CD4-positive, CD25-positive, alpha-beta regulatory T cell (primary cell): ENCODE data around the gene PTOV1. TPM values are rescaled to one million over a fixed set of nuclear protein-coding genes. Genes with fewer than 3 reads are reported as not detected.
A peak's percentile ranks its signal among the peaks of the same experiment; 100 is the strongest.
"Not testable (repeated sequence)": the region's sequence is repeated elsewhere in the genome, so short reads cannot be mapped to it uniquely, and the experiment has no call there.

Source experiments
- ATAC-seq, 2 donors: fragments of 150-1000 bp; cut with Tn5 transposase; one replicate each; pipeline ENCODE4 v1.10.0; 2021; ENCODE audit warnings: low read depth in 2 of 2, moderate number of reproducible peaks in 2 of 2, moderate library complexity in 1 of 2
- DNase-seq, 3 donors: peaks; one replicate each; pipeline versions ENCODE4 v3.0.0 to v3.0.0-alpha.2; 2012 to 2022; ENCODE audit warnings: mixed read lengths in 1 of 3
- H3K27ac ChIP-seq: one replicate; pipeline ENCODE4 v1.7.0; 2013; ENCODE audit warnings: mild to moderate bottlenecking, low read length; ENCODE audit not compliant: insufficient read depth, poor library complexity, severe bottlenecking
- H3K27me3 ChIP-seq: one replicate; pipeline ENCODE4 v1.7.0; 2013; ENCODE audit warnings: low read length; ENCODE audit not compliant: control insufficient read depth, insufficient read depth
- H3K36me3 ChIP-seq: one replicate; pipeline ENCODE4 v1.7.0; 2013; ENCODE audit warnings: mild to moderate bottlenecking, low read length, moderate library complexity; ENCODE audit not compliant: control insufficient read depth, insufficient read depth
- H3K4me1 ChIP-seq: 2 replicates; pipeline ENCODE4 v1.7.0; 2013; ENCODE audit warnings: mild to moderate bottlenecking, low read length; ENCODE audit not compliant: insufficient read depth, control insufficient read depth, poor library complexity, severe bottlenecking
- H3K4me3 ChIP-seq: one replicate; pipeline ENCODE4 v1.7.0; 2013; ENCODE audit warnings: low read depth, mild to moderate bottlenecking, low read length, moderate library complexity
- H3K9me3 ChIP-seq, 2 experiments: 1 replicate in 1 of 2; 2 replicates in 1 of 2; pipeline ENCODE4 v1.7.0; 2013; ENCODE audit warnings: low read length in 2 of 2, mild to moderate bottlenecking in 1 of 2, moderate library complexity in 1 of 2; ENCODE audit not compliant: control insufficient read depth in 2 of 2
- H3K27ac Mint-ChIP-seq, 3 donors: one replicate each; pipeline ENCODE4 v1.8.0; 2020 to 2022; ENCODE audit warnings: mild to moderate bottlenecking in 3 of 3, mixed read lengths in 3 of 3, moderate library complexity in 2 of 3
- H3K27me3 Mint-ChIP-seq: one replicate; pipeline ENCODE4 v1.8.0; 2022; ENCODE audit warnings: mild to moderate bottlenecking, mixed read lengths
- H3K36me3 Mint-ChIP-seq: one replicate; pipeline ENCODE4 v1.8.0; 2020; ENCODE audit warnings: mixed read lengths
- H3K4me1 Mint-ChIP-seq, 4 donors: one replicate each; pipeline ENCODE4 v1.8.0; 2020 to 2022; ENCODE audit warnings: mixed read lengths in 4 of 4, mild to moderate bottlenecking in 1 of 4
- H3K4me3 Mint-ChIP-seq, 4 donors: one replicate each; pipeline ENCODE4 v1.8.0; 2020 to 2022; ENCODE audit warnings: mild to moderate bottlenecking in 4 of 4, mixed read lengths in 4 of 4, moderate library complexity in 3 of 4
- H3K9me3 Mint-ChIP-seq, 7 donors: one replicate each; pipeline ENCODE4 v1.8.0; 2020 to 2022; ENCODE audit warnings: mixed read lengths in 7 of 7, mild to moderate bottlenecking in 3 of 7, moderate library complexity in 2 of 7
- polyA plus RNA-seq, 4 donors: library from polyadenylated mRNA; unstranded; fragments of 300-500 nt; fragmentation: Illumina TruSeq; gene quantifications; one replicate each; pipeline ENCODE4 v1.2.3, GENCODE V29; 2021
- total RNA-seq: library from RNA; stranded (reverse); gene quantifications from one replicate; pipeline ENCODE4 v1.2.3, GENCODE V29; 2022

Gene PTOV1
- total and polyA plus RNA-seq, 5 donors from 2014 or later, result 26.8 to 116 (median 37.1) TPM

DNA sequence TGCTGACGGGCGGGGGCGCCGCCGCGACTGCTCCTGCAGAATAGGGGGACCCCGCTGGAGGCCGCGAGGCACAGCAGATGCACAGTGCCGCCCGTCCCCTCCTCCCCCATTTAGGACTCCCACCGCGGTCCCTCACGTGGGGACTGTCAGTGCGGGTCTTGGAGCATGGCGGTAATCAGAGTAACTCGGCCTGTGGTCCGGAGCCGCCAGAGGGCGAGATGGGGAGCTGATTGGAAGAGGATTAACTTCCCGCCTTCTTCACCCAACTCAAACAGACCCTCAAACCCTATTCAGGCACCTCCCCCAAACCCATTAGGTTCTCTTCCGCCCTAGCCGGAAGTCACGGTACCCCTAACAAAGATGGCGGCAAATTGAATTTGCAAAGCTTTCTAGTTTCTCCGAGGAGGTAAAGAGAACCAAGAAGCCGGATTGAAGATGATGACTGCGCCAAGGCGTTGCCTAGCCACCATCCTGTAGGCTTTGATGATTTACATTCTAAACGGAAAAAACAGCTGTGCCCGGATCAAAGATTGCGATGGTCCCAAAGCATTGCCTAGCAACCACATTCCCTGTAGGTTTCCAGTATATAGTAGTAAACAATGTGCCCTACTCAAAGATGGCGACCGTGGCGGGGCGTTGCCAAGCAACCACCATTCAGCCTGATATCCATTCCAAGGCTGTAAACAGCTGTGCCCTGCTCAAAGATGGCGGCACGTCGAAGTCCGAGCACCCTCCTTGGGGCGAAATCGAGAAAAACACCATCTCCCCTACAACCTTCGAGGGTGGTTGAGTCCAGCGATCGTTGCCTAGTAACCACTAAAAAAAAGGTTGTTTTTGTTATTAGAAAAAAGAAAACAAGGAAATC, 37.7 kb upstream of the PTOV1 start, which contains the start of gene FUZ:
Gene FUZ (minus strand): TSS at position 296 of the 865 bp plus-strand sequence. CDS start 186 bp downstream, at position 110.
- Mint-ChIP-seq H3K4me1 (peaks cover 11 to 54% (median 28%) of the 10 kb centered on the region in 4 donors), H3K4me3 (peak within 1 kb of the TSS; percentile 93 to 95 (median 94)), H3K27me3 (no peaks in the 10 kb centered on the region), H3K36me3 (no peaks in the 10 kb centered on the region), H3K27ac (peak within 1 kb of the TSS; percentile 96 to 99 (median 99)), H3K9me3 (no peaks in the 10 kb centered on the region)
- no peaks in the 10 kb centered on the region for H3K27me3 ChIP-seq
- DNase-seq (peak; percentile 91 to 97 (median 92)), ATAC-seq (peak; percentile 60 to 62)
- H3K36me3 ChIP-seq, result no peaks in the 10 kb centered on the region
- H3K4me1 ChIP-seq, result peaks cover 40% of the 10 kb centered on the region
- no peaks in the 10 kb centered on the region for H3K9me3 ChIP-seq
- H3K4me3 ChIP-seq, result peak within 1 kb of the TSS; percentile 98
- peak within 1 kb of the TSS; percentile 96 for H3K27ac ChIP-seq

DNA sequence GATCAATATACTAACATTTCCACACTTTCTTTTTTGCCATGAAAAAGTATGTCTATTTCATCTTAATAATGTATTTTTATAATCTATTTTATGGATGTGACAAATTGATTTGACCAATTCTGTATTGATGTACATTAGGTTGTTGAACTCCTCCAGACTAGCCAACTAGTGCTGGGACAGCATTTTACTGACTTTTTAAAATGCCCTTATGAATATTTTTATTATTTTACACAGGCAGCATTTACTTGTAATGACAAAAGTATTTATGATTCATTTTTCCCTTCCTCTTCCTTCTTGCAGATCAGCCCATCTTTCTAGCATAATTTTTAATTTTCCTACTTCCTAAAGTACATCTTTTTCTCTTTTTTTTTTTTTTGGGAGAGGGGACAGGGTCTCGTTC, 36.9 kb upstream of the PTOV1 start:
- DNase-seq, result no peak
- peak overlapping the region in 2 of 3 donors; percentile 96 to 99 for H3K27ac Mint-ChIP-seq

DNA sequence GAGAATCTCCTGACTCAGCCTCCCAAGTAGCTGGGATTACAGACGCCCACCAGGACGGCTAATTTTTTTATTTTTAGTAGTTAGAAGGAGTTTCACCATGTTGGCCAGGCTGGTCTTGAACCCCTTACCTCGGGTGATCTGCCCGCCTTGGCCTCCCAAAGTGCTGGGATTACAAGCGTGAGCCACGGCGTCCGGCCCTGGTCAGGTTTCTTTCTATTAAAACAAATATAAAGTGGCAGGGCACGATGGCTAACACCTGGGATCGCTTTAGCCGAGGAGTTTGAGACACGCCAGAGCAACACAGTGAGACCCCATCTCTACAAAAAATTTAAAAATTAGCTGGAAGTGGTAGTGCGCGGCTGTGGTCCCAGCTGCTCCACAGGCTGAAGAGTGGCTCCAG, 34.4 kb upstream of the PTOV1 start:
- peaks cover 39% of the 10 kb centered on the region for H3K4me1 ChIP-seq
- peaks cover 4% of the 10 kb centered on the region for H3K36me3 ChIP-seq
- ATAC-seq (no peak), DNase-seq (no peak)
- peak overlapping the region; percentile 98 for H3K27ac ChIP-seq
- H3K36me3 Mint-ChIP-seq, result no peaks in the 10 kb centered on the region
- H3K27ac Mint-ChIP-seq, result peak overlapping the region in 1 of 3 donors; percentile 100
- H3K4me3 ChIP-seq, result no peak overlapping the region
- no peaks in the 10 kb centered on the region for H3K27me3 Mint-ChIP-seq
- H3K4me3 Mint-ChIP-seq, result peak overlapping the region in 1 of 4 donors; percentile 90
- H3K4me1 Mint-ChIP-seq, result peaks cover 11 to 61% (median 30%) of the 10 kb centered on the region in 4 donors
- no peaks in the 10 kb centered on the region for H3K9me3 ChIP-seq
- no peaks in the 10 kb centered on the region for H3K9me3 Mint-ChIP-seq
- H3K27me3 ChIP-seq, result no peaks in the 10 kb centered on the region

More for the DNA sequence above, 36.9 kb upstream of the PTOV1 start:
- Mint-ChIP-seq H3K27me3 (no peaks in the 10 kb centered on the region), H3K36me3 (no peaks in the 10 kb centered on the region), H3K4me3 (peak overlapping the region; percentile 81 to 95 (median 94)), H3K4me1 (peaks cover 11 to 54% (median 29%) of the 10 kb centered on the region in 4 donors), H3K9me3 (no peaks in the 10 kb centered on the region)
- Histone ChIP-seq H3K4me1 (peaks cover 44% of the 10 kb centered on the region), H3K27me3 (no peaks in the 10 kb centered on the region), H3K4me3 (peak overlapping the region; percentile 98), H3K36me3 (no peaks in the 10 kb centered on the region), H3K27ac (peak overlapping the region; percentile 96), H3K9me3 (no peaks in the 10 kb centered on the region)
- ATAC-seq, result no peak

DNA sequence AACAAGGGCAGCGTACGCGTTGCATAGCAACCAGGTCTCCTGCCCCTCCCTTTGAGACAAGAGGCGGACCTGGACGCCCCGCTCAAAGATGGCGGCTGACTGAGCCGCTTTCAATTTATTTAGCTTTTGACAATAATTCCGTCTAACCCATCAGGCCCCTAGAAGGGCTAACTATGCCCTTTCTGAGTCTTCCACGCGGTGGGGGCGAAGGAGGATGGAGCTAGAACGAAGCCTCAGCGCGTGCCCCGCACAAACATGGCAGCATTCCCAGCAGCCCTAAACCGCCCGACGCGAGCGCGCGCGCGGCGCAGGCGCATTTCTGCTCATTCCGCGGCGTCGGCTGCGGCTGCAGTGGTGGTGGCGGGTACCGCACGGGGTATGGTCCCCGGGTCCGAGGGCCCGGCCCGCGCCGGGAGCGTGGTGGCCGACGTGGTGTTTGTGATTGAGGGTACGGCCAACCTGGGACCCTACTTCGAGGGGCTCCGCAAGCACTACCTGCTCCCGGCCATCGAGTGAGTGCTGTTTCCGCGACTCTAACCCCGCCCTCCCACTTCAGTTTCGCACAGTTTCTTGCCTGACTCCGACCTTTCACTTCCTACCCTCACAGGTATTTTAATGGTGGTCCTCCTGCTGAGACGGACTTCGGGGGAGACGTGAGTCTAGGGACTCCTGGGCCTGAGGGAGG, 32.9 kb upstream of the PTOV1 start, which contains the start of gene MED25:
Gene MED25 (plus strand): TSS at position 326 of the 685 bp plus-strand sequence. CDS start 53 bp downstream, at position 379.
- Mint-ChIP-seq H3K27me3 (no peaks in the 10 kb centered on the region), H3K9me3 (no peaks in the 10 kb centered on the region), H3K27ac (peak within 1 kb of the TSS; percentile 94 to 100 (median 100)), H3K4me1 (peaks cover 11 to 48% (median 24%) of the 10 kb centered on the region in 4 donors), H3K4me3 (peak within 1 kb of the TSS; percentile 90 to 99 (median 98)), H3K36me3 (peaks cover 2% of the 10 kb centered on the region)
- H3K9me3 ChIP-seq, result no peaks in the 10 kb centered on the region
- peak; percentile 66 to 68 for ATAC-seq
- H3K36me3 ChIP-seq, result peaks cover 7% of the 10 kb centered on the region
- peak within 1 kb of the TSS; percentile 98 for H3K27ac ChIP-seq
- peak within 1 kb of the TSS; percentile 89 for H3K4me3 ChIP-seq
- peaks cover 29% of the 10 kb centered on the region for H3K4me1 ChIP-seq
- no peaks in the 10 kb centered on the region for H3K27me3 ChIP-seq
- peak; percentile 82 to 95 (median 92) for DNase-seq

DNA sequence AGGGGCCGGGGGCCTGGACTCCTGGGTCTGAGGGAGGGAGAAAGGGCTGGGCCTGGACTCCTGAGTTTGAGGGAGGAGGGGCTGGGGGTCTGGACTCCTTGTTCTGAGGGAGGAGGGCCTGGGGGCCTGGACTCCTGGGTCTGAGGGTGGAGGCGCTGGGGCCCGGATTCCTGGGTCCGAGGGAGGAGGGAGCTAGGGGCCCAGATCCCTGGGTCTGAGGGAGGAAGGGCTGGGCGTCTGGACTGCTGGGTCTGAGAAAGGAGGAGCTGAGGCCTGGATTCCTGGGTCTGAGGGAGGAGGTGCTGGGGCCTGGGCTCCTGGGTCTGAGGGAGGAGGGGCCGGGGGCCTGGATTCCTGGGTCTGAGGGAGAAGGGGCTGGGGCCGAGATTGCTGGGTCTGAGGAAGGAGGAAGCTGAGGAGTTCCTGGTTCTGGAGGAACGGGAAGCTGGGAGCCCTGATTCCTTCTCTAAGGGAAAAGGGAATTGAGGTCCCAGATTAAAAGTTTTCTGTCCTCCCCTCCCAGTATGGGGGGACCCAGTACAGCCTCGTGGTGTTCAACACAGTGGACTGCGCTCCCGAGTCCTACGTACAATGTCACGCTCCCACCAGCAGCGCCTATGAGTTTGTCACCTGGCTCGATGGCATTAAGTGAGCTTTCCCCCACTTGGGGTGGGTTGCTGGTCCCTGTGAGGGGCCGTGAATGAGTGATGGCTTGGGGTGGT, 32.1 kb upstream of the PTOV1 start:
- H3K27ac ChIP-seq, result peak overlapping the region; percentile 98
- Mint-ChIP-seq H3K36me3 (peaks cover 8% of the 10 kb centered on the region), H3K27me3 (no peaks in the 10 kb centered on the region), H3K4me3 (peak overlapping the region; percentile 90 to 99 (median 98)), H3K4me1 (peaks cover 6 to 47% (median 24%) of the 10 kb centered on the region in 4 donors), H3K27ac (peak overlapping the region; percentile 63 to 100 (median 100)), H3K9me3 (no peaks in the 10 kb centered on the region)
- DNase-seq (no peak), ATAC-seq (no peak)
- no peaks in the 10 kb centered on the region for H3K9me3 ChIP-seq
- H3K4me3 ChIP-seq, result peak overlapping the region; percentile 89
- H3K4me1 ChIP-seq, result peaks cover 24% of the 10 kb centered on the region
- peaks cover 14% of the 10 kb centered on the region for H3K36me3 ChIP-seq
- no peaks in the 10 kb centered on the region for H3K27me3 ChIP-seq

DNA sequence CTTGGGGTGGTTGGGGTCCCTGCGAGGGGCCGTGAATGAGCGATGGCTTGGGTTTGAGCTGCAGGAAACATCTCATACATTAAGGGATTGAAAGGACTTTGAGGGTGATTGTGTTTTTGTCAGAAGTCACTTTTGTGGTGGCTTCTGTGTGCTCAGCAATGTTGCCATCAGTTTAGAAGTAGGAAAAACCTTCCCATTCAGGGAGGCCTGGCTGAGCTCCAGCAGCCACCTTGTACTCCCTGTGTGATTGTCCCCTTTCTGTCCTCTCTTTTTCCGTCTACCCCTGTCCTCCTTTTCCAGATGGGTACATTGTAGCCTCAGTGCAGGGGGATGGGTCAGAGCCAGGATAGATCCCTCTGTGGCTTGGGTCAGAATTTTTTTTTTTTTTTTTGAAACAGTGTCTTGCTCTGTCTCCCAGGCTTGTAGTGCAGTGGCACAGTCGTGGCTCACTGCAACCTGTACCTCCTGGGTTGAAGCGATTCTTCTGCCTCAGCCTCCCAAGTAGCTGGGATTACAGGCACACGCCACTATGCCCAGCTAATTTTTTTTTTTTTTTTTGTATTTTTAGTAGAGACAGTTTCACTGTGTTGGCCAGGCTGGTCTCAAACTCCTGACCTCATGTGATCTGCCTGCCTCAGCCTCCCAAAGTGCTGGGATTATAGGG, 31.4 kb upstream of the PTOV1 start:
- ATAC-seq, H3K36me3 Mint-ChIP-seq, H3K27ac ChIP-seq, H3K27me3 ChIP-seq, H3K9me3 Mint-ChIP-seq, DNase-seq, H3K27me3 Mint-ChIP-seq, H3K9me3 ChIP-seq: not testable (repeated sequence)
- Mint-ChIP-seq H3K4me3 (peak overlapping the region; percentile 90 to 99 (median 98)), H3K4me1 (peaks cover 3 to 42% (median 20%) of the 10 kb centered on the region in 4 donors), H3K27ac (peak overlapping the region in 2 of 3 donors; percentile 71 to 87)
- peaks cover 18% of the 10 kb centered on the region for H3K36me3 ChIP-seq
- peak overlapping the region; percentile 44 for H3K4me3 ChIP-seq
- H3K4me1 ChIP-seq, result peaks cover 20% of the 10 kb centered on the region
